ENCODE results near the gene MYRF. TPM values are rescaled to one million over a fixed set of nuclear protein-coding genes. Genes with fewer than 3 reads are reported as not detected.

MYRF gene
- total RNA-seq, 1 experiment from 2014 or later, result 15.3 TPM

DNA sequence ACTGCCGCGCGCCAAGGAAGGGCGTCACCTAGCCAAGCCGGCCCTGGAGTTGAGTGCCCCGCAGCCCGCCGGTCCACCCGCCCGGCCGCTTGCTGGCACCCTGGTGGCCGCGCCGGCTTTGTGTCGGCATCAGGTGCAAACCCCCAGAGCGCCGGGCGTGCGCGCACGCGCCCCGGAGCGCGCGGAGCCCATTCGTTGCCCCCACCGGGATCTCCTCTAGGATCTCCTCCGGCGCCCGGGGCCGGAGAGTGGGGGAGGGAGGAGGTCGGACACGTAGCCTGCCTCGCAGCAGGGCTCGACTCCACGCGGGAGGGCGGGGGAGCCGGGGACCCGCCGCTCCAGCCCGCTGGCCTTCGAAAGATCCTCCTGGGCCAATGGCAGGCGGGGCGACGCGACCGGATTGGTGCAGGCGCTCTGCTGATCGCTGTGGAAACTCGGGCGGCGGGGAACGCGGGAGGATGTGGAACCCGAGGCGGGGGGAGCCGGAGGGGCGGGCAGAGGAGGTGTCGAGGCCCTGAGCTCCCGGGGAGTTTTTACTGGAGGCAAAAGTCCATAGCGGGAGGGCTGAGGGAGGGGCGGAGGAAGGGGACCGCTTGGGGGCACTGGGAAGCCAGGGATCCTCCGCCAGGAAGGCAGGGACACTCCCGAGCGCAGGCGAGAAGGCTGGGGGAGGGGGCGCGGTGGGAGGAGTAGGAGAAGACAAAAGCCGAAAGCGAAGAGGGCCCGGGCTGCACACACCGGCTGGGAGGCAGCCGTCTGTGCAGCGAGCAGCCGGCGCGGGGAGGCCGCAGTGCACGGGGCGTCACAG, 75.3 kb downstream of the MYRF start, which contains the start of gene FADS2:
Gene FADS2, plus strand, starts transcription at position 730 of the 808 bp plus-strand sequence. CDS start 91 bp downstream, outside the sequence.
- Histone ChIP-seq H2AFZ (no peak within 1 kb of the TSS), H3K4me3 (no peak within 1 kb of the TSS), H3F3A (ENCODE audit: insufficient read depth, low read depth) (no peaks in the 10 kb centered on the region), H3K79me2 (ENCODE audit: low read depth) (0 out of 2 replicates have a peak, but pooled peaks cover 3% of the 10 kb centered on the region), H3K9me2 (ENCODE audit: insufficient read depth) (no peaks in the 10 kb centered on the region), H4K20me1 (ENCODE audit: insufficient read depth) (no peaks in the 10 kb centered on the region), H3K4me1 (replicated peaks; ENCODE audit: insufficient read depth) (no peaks in the 10 kb centered on the region), H3K9me3 (ENCODE audit: insufficient read depth, low read depth) (no peaks in the 10 kb centered on the region), H3K27me3 (ENCODE audit: insufficient read depth, low read depth) (no peaks in the 10 kb centered on the region), H3K4me2 (no peak within 1 kb of the TSS), H3K27ac (no peak within 1 kb of the TSS), H3K36me3 (ENCODE audit: low read depth) (no peaks in the 10 kb centered on the region)
- intact Hi-C loops (cut with micrococcal nuclease; ENCODE audit: unreplicated experiment), result loop anchor here (1.0 kb wide), 1 partner anchor 10 kb away; the partner anchor contains the start of gene FADS1
- TF ChIP-seq EZH2 (IDR thresholded peaks at IDR 0.05; ENCODE audit: low read depth), result no peak
- TF ChIP-seq, protein P1, sequence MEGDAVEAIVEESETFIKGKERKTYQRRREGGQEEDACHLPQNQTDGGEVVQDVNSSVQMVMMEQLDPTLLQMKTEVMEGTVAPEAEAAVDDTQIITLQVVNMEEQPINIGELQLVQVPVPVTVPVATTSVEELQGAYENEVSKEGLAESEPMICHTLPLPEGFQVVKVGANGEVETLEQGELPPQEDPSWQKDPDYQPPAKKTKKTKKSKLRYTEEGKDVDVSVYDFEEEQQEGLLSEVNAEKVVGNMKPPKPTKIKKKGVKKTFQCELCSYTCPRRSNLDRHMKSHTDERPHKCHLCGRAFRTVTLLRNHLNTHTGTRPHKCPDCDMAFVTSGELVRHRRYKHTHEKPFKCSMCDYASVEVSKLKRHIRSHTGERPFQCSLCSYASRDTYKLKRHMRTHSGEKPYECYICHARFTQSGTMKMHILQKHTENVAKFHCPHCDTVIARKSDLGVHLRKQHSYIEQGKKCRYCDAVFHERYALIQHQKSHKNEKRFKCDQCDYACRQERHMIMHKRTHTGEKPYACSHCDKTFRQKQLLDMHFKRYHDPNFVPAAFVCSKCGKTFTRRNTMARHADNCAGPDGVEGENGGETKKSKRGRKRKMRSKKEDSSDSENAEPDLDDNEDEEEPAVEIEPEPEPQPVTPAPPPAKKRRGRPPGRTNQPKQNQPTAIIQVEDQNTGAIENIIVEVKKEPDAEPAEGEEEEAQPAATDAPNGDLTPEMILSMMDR (conservative IDR thresholded peaks at IDR 0.05), result no peak
- no TSS peak for BruUV-seq (replicated peaks)
- ChIA-PET CTCF (no interaction called here), POLR2A (ENCODE audit: unreplicated experiment) (interaction anchor here (0.5 to 1.0 kb wide), 6 partner anchors 13 to 212 kb away, joined by 4 to 22 read pairs (median 6); partner anchors contain the start of genes FEN1 and TMEM258)
- peak in 1 of 2 experiments; percentile 92 for DNase-seq

DNA sequence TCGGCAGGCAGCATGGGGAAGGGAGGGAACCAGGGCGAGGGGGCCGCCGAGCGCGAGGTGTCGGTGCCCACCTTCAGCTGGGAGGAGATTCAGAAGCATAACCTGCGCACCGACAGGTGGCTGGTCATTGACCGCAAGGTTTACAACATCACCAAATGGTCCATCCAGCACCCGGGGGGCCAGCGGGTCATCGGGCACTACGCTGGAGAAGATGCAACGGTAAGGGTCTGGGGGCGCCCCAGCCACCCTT, 75.9 kb downstream of the MYRF start:
- ChIA-PET CTCF (interaction anchor here (1.3 kb wide), 1 partner anchor 31 kb away, joined by 8 read pairs; no protein-coding TSS in a partner anchor), POLR2A (ENCODE audit: unreplicated experiment) (interaction anchor here (0.6 to 1.0 kb wide), 5 partner anchors 13 to 86 kb away, joined by 4 to 22 read pairs (median 4); partner anchors contain the start of genes FEN1 and TMEM258)
- Histone ChIP-seq H3K4me3 (no peak overlapping the region), H3K36me3 (ENCODE audit: low read depth) (no peaks in the 10 kb centered on the region), H4K20me1 (ENCODE audit: insufficient read depth) (no peaks in the 10 kb centered on the region), H2AFZ (no peak overlapping the region), H3K79me2 (ENCODE audit: low read depth) (no peaks in the 10 kb centered on the region), H3K9me3 (ENCODE audit: insufficient read depth, low read depth) (no peaks in the 10 kb centered on the region), H3K27ac (no peak overlapping the region), H3K4me1 (replicated peaks; ENCODE audit: insufficient read depth) (no peaks in the 10 kb centered on the region), H3K4me2 (no peak overlapping the region), H3K9me2 (ENCODE audit: insufficient read depth) (no peaks in the 10 kb centered on the region), H3K27me3 (ENCODE audit: insufficient read depth, low read depth) (no peaks in the 10 kb centered on the region), H3F3A (ENCODE audit: insufficient read depth, low read depth) (no peaks in the 10 kb centered on the region)
- intact Hi-C loops (cut with micrococcal nuclease; ENCODE audit: unreplicated experiment), result loop anchor here (1.0 kb wide), 1 partner anchor 11 kb away; the partner anchor contains the start of gene FADS1
- no peak for TF ChIP-seq EZH2 (IDR thresholded peaks at IDR 0.05; ENCODE audit: low read depth)
- TF ChIP-seq, protein P1 (conservative IDR thresholded peaks at IDR 0.05), result no peak
- DNase-seq, result no peak
- no TSS peak for BruUV-seq (replicated peaks)

DNA sequence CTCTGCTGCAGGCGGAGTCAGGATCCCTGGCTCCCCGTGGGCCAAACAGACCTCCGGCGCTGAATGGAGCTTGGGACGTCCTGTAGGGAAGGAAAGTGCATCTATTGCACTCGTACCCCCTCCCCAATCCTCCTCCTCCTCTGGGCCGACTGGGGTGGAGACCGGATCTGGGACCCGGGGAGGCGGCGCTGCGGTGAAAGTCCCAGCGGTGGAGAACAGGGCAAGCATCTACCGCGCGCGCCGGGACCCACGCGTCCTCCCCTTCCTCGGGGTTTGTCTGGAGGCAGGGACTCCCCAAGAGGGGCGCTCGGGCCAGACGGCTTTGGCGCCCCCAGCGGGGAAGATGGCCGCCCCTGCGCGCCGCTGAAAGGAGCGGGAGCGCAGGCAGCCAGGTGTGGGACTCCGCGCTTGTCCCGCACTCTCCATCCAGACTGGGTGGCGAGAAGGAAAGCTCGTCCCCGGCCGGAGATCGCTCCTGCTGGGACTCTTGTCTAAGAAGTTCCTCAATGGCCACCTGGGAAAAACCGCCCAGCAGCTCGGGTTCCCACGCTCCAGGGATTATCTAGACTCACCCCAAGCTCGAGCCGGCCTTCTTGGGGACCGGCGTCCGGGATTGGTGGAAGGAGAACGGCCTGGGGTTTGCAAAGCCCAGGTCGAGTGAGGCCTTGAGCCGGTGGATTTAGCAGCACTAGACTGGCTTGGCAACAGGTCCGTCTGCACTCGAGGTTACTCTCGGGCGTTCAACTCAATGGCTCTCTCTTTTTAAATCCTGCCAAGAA, 76.4 kb downstream of the MYRF start:
- no peak overlapping the region for H2AFZ ChIP-seq
- no peaks in the 10 kb centered on the region for H3F3A ChIP-seq (ENCODE audit: insufficient read depth, low read depth)
- H3K27me3 ChIP-seq (ENCODE audit: insufficient read depth, low read depth), result no peaks in the 10 kb centered on the region
- no peak overlapping the region for H3K4me3 ChIP-seq
- intact Hi-C loops (cut with micrococcal nuclease; ENCODE audit: unreplicated experiment), result loop anchor here (1.0 kb wide), 1 partner anchor 12 kb away; the partner anchor contains the start of gene FADS1
- H3K9me2 ChIP-seq (ENCODE audit: insufficient read depth), result no peaks in the 10 kb centered on the region
- TSS peak; percentile 32 for BruUV-seq (replicated peaks)
- POLR2A ChIA-PET (ENCODE audit: unreplicated experiment), result interaction anchor here (0.5 to 0.6 kb wide), 3 partner anchors 81 to 143 kb away, joined by 4 to 12 read pairs (median 4); no protein-coding TSS in a partner anchor
- peak in 1 of 2 experiments; percentile 39 for DNase-seq
- H3K36me3 ChIP-seq (ENCODE audit: low read depth), result no peaks in the 10 kb centered on the region
- no peak overlapping the region for H3K27ac ChIP-seq
- H3K9me3 ChIP-seq (ENCODE audit: insufficient read depth, low read depth), result no peaks in the 10 kb centered on the region
- H3K4me1 ChIP-seq (replicated peaks; ENCODE audit: insufficient read depth), result no peaks in the 10 kb centered on the region
- no peak for TF ChIP-seq EZH2 (IDR thresholded peaks at IDR 0.05; ENCODE audit: low read depth)
- TF ChIP-seq, protein P1 (conservative IDR thresholded peaks at IDR 0.05), result no peak
- CTCF ChIA-PET, result interaction anchor here (0.6 to 1.4 kb wide), 3 partner anchors 14 to 1871 kb away, joined by 3 to 8 read pairs (median 3); no protein-coding TSS in a partner anchor
- H4K20me1 ChIP-seq (ENCODE audit: insufficient read depth), result no peaks in the 10 kb centered on the region
- H3K79me2 ChIP-seq (ENCODE audit: low read depth), result no peaks in the 10 kb centered on the region
- no peak overlapping the region for H3K4me2 ChIP-seq

Measured in PC-9 (cell line).